Kidney (tissue), 14 donors: ENCODE measurements around the gene GLT6D1. TPM values are rescaled to one million over a fixed set of nuclear protein-coding genes. Genes with fewer than 3 reads are reported as not detected.
"Not testable (repeated sequence)": the region's sequence is repeated elsewhere in the genome, so short reads cannot be mapped to it uniquely, and the experiment has no call there.

Experiments
- DNase-seq, 5 donors: peaks; one replicate each; pipeline ENCODE4 v3.0.0-alpha.2; 2013 to 2020
- FAIRE-seq: peaks from 2 replicates; lab custom pipeline; 2012; peaks lifted over from hg19 to GRCh38; lab: Jason Lieb, UNC
- H3K27ac ChIP-seq, 2 donors: one replicate each; pipeline ENCODE4 v1.7.0; 2013; ENCODE audit warnings: low read depth in 2 of 2, low read length in 2 of 2, inconsistent platforms in 1 of 2
- H3K27me3 ChIP-seq: one replicate; pipeline ENCODE4 v1.7.1; 2013; ENCODE audit warnings: low read length, inconsistent platforms; ENCODE audit not compliant: control insufficient read depth, insufficient read depth
- H3K36me3 ChIP-seq, 3 donors: one replicate each; pipeline versions ENCODE4 v1.7.0 to v1.7.1; 2013; ENCODE audit warnings: low read length in 3 of 3, control low read depth in 1 of 3, inconsistent platforms in 1 of 3; ENCODE audit not compliant: insufficient read depth in 3 of 3, control insufficient read depth in 2 of 3
- H3K4me1 ChIP-seq, 3 donors: one replicate each; pipeline versions ENCODE4 v1.7.0 to v1.7.1; 2013; ENCODE audit warnings: low read length in 3 of 3, inconsistent platforms in 1 of 3, low read depth in 1 of 3; ENCODE audit not compliant: control insufficient read depth in 2 of 3, insufficient read depth in 2 of 3
- H3K4me3 ChIP-seq, 3 donors: one replicate each; pipeline versions ENCODE4 v1.7.0 to v1.8.1; 2013; ENCODE audit warnings: low read length in 3 of 3, control low read depth in 1 of 3, inconsistent platforms in 1 of 3
- H3K9ac ChIP-seq, 3 donors: one replicate each; pipeline versions ENCODE4 v1.7.0 to v1.7.1; 2013; ENCODE audit warnings: low read length in 3 of 3, control low read depth in 1 of 3, inconsistent platforms in 1 of 3
- H3K9me3 ChIP-seq, 3 donors: one replicate each; pipeline versions ENCODE4 v1.7.0 to v1.7.1; 2013; ENCODE audit warnings: low read length in 3 of 3, control low read depth in 1 of 3, inconsistent platforms in 1 of 3; ENCODE audit not compliant: control insufficient read depth in 2 of 3, insufficient read depth in 1 of 3
- CTCF ChIP-seq: IDR thresholded peaks from 3 replicates; pipeline ENCODE4 v1.5.1; 2012; ENCODE audit warnings: mild to moderate bottlenecking, moderate library complexity, borderline replicate concordance; ENCODE audit not compliant: insufficient read depth; ENCODE audit errors: extremely low read depth
- intact Hi-C: fragments of 100-400 bp; cut with DNase I; formaldehyde crosslinking; loops from one replicate; pipeline ENCODE4 v1.11.1; 2022
- polyA plus RNA-seq: library from polyadenylated mRNA; stranded (reverse); fragments of 350-450 nt; fragmentation: Illumina TruSeq; extraction: RNeasy Lipid Tissue Mini Kit (QIAGEN cat#74804); gene quantifications from one replicate; pipeline ENCODE4 v1.2.3, GENCODE V29; 2014; ENCODE audit warnings: low read depth, low replicate concordance; ENCODE audit not compliant: insufficient read depth
- total RNA-seq: library from RNA; stranded (reverse); fragmentation: NEBNext Ultra II Directional; extraction: Animal tissue kit (Norgen Biotek cat#: 25700); gene quantifications from one replicate; pipeline ENCODE4 v1.2.1, GENCODE V29; 2021
- donor health status: control.
- donor health status: control.
- donor health status: control.
- donor health status: control.
- donor health status: control.
- donor health status: DM: yes; HTN: yes; CAD: no.
- donor health status: Normal renal cell carcinoma (clear cell type).

The GLT6D1 gene
- total and polyA plus RNA-seq, 2 donors from 2014 or later = not detected

GRCh38 chr9:135674977-135675376 lies 35.6 kb upstream of the GLT6D1 start:
- no peak for TF ChIP-seq CTCF
- FAIRE-seq (no peak), DNase-seq (peak in 1 of 5 donors; percentile 52)
- no peaks in the 10 kb centered on the region for H3K4me1 ChIP-seq
- intact Hi-C loops = no loop called here
- no peaks in the 10 kb centered on the region for H3K36me3 ChIP-seq
- no peak overlapping the region for H3K27ac ChIP-seq
- no peaks in the 10 kb centered on the region for H3K9me3 ChIP-seq
- no peak overlapping the region for H3K9ac ChIP-seq
- no peak overlapping the region for H3K4me3 ChIP-seq
- H3K27me3 ChIP-seq = no peaks in the 10 kb centered on the region

- Histone ChIP-seq H3K9me3 (no peaks in the 10 kb centered on the region), H3K36me3 (no peaks in the 10 kb centered on the region), H3K4me3 (no peak overlapping the region), H3K9ac (no peak overlapping the region), H3K4me1 (no peaks in the 10 kb centered on the region), H3K27ac (no peak overlapping the region), H3K27me3 (no peaks in the 10 kb centered on the region)
- intact Hi-C loops = no loop called here
- TF ChIP-seq CTCF = no peak
- DNase-seq = peak in 1 of 5 donors; percentile 29
- no peak for FAIRE-seq
Measured at GRCh38 chr9:135673941-135674340, 34.6 kb upstream of the GLT6D1 start.

- H3K36me3 ChIP-seq, H3K9me3 ChIP-seq, FAIRE-seq, H3K27me3 ChIP-seq, H3K4me3 ChIP-seq, H3K4me1 ChIP-seq, H3K27ac ChIP-seq, intact Hi-C loops, H3K9ac ChIP-seq, DNase-seq: not testable (repeated sequence)
Measured at GRCh38 chr9:135672786-135673185, 33.4 kb upstream of the GLT6D1 start.

- FAIRE-seq (no peak), DNase-seq (peak in 1 of 5 donors; percentile 67)
- Histone ChIP-seq H3K4me3 (no peak overlapping the region), H3K9ac (no peak overlapping the region), H3K9me3 (no peaks in the 10 kb centered on the region), H3K27me3 (no peaks in the 10 kb centered on the region), H3K27ac (no peak overlapping the region), H3K4me1 (no peaks in the 10 kb centered on the region), H3K36me3 (no peaks in the 10 kb centered on the region)
- intact Hi-C loops = no loop called here
- TF ChIP-seq CTCF = no peak
Measured at GRCh38 chr9:135671591-135672041, 32.3 kb upstream of the GLT6D1 start.
